Uterus (tissue), 2 donors: ENCODE data around the gene DEAF1.

Source experiments
- POLR2A ChIP-seq, 2 donors: fragments of 450-650 bp; IDR thresholded peaks; one replicate each; pipeline ENCODE4 v1.6.1; 2016; ENCODE audit warnings: antibody characterized with exemption in 2 of 2, mild to moderate bottlenecking in 1 of 2, moderate library complexity in 1 of 2
- TF ChIP-seq, protein P1 (sequence below), 4 experiments: fragments of 200-600 bp in 2 of 4; fragments of 450-650 bp in 2 of 4; sonication (generic) in 2 of 4; IDR thresholded peaks; one replicate each; pipeline ENCODE4 v1.5.1; 2016 to 2019; ENCODE audit warnings: antibody characterized with exemption in 4 of 4, mild to moderate bottlenecking in 2 of 4, moderate library complexity in 1 of 4

- no peak for TF ChIP-seq POLR2A (IDR thresholded peaks at IDR 0.05)
- TF ChIP-seq, protein P1, sequence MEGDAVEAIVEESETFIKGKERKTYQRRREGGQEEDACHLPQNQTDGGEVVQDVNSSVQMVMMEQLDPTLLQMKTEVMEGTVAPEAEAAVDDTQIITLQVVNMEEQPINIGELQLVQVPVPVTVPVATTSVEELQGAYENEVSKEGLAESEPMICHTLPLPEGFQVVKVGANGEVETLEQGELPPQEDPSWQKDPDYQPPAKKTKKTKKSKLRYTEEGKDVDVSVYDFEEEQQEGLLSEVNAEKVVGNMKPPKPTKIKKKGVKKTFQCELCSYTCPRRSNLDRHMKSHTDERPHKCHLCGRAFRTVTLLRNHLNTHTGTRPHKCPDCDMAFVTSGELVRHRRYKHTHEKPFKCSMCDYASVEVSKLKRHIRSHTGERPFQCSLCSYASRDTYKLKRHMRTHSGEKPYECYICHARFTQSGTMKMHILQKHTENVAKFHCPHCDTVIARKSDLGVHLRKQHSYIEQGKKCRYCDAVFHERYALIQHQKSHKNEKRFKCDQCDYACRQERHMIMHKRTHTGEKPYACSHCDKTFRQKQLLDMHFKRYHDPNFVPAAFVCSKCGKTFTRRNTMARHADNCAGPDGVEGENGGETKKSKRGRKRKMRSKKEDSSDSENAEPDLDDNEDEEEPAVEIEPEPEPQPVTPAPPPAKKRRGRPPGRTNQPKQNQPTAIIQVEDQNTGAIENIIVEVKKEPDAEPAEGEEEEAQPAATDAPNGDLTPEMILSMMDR (IDR thresholded peaks at IDR 0.05), result no peak
Measured at GRCh38 chr11:701741-702461, 6.9 kb upstream of the DEAF1 start.
